SK-N-SH treated with all-trans-retinoic acid at 6 μM for 48 hours (cell line): ENCODE measurements around the gene TECPR1.

Experiments used
- ATAC-seq: fragments of 200-7000 bp; cut with Tn5 transposase; 3 replicates; pipeline ENCODE4 v1.9.1; 2020; ENCODE audit warnings: mild to moderate bottlenecking, moderate library complexity
- ARNTL ChIP-seq: fragments of 450-650 bp; formaldehyde crosslinking; IDR thresholded peaks from 2 replicates; pipeline ENCODE4 v1.5.0; 2020; ENCODE audit warnings: low read depth, mild to moderate bottlenecking, moderate library complexity, borderline replicate concordance
- CREB5 ChIP-seq: fragments of 250-450 bp; sonication (Bioruptor Pico); IDR thresholded peaks from 2 replicates; pipeline ENCODE4 v1.5.1; 2020; ENCODE audit warnings: low read depth, mild to moderate bottlenecking, moderate library complexity
- CSDC2 ChIP-seq: fragments of 250-450 bp; sonication (Bioruptor Pico); IDR thresholded peaks from 2 replicates; pipeline ENCODE4 v1.5.0; 2020; ENCODE audit warnings: mild to moderate bottlenecking, moderate library complexity
- ESRRG ChIP-seq: fragments of 250-450 bp; sonication (Bioruptor Pico); IDR thresholded peaks from 2 replicates; pipeline ENCODE4 v1.6.1; 2021; ENCODE audit warnings: mild to moderate bottlenecking
- ISL1 ChIP-seq: fragments of 250-450 bp; sonication (Bioruptor Pico); IDR thresholded peaks from 2 replicates; pipeline ENCODE4 v2.1.2; 2022; ENCODE audit warnings: mild to moderate bottlenecking, moderate library complexity
- OSR1 ChIP-seq: fragments of 250-450 bp; sonication (Bioruptor Pico); IDR thresholded peaks from 2 replicates; pipeline ENCODE4 v1.8.0; 2022; ENCODE audit warnings: moderate library complexity, mild to moderate bottlenecking, inconsistent platforms
- PATZ1 ChIP-seq: fragments of 250-450 bp; sonication (Bioruptor Pico); IDR thresholded peaks from 2 replicates; pipeline ENCODE4 v1.8.0; 2020; ENCODE audit warnings: mild to moderate bottlenecking, moderate library complexity, borderline replicate concordance
- POU6F1 ChIP-seq: fragments of 250-450 bp; sonication (Bioruptor Pico); IDR thresholded peaks from 2 replicates; pipeline ENCODE4 v1.8.0; 2021; ENCODE audit warnings: low read depth, mild to moderate bottlenecking, moderate library complexity, borderline replicate concordance
- PPARA ChIP-seq: fragments of 250-450 bp; sonication (Bioruptor Pico); IDR thresholded peaks from 2 replicates; pipeline ENCODE4 v1.5.0; 2020; ENCODE audit warnings: mild to moderate bottlenecking, borderline replicate concordance
- RARB ChIP-seq: fragments of 250-450 bp; sonication (Bioruptor Pico); IDR thresholded peaks from 2 replicates; pipeline ENCODE4 v1.8.0; 2021; ENCODE audit warnings: mild to moderate bottlenecking, moderate library complexity
- SNAI2 ChIP-seq: fragments of 250-450 bp; sonication (Bioruptor Pico); IDR thresholded peaks from 2 replicates; pipeline ENCODE4 v1.5.0; 2020; ENCODE audit warnings: mild to moderate bottlenecking, moderate library complexity
- TOX ChIP-seq: fragments of 250-450 bp; sonication (Bioruptor Pico); IDR thresholded peaks from 2 replicates; pipeline ENCODE4 v1.8.0; 2021; ENCODE audit warnings: mild to moderate bottlenecking, moderate library complexity, borderline replicate concordance
- TSHZ2 ChIP-seq: fragments of 250-450 bp; sonication (Bioruptor Pico); IDR thresholded peaks from 2 replicates; pipeline ENCODE4 v1.5.0; 2020; ENCODE audit warnings: mild to moderate bottlenecking, moderate library complexity
- ZC3H10 ChIP-seq: fragments of 250-450 bp; sonication (Bioruptor Pico); IDR thresholded peaks from 2 replicates; pipeline ENCODE4 v1.5.1; 2021; ENCODE audit warnings: mild to moderate bottlenecking, moderate library complexity
- ZFP30 ChIP-seq: fragments of 450-650 bp; formaldehyde crosslinking; IDR thresholded peaks from 2 replicates; pipeline ENCODE4 v1.5.0; 2022; ENCODE audit warnings: mild to moderate bottlenecking, moderate library complexity
- ZNF70 ChIP-seq: fragments of 450-650 bp; formaldehyde crosslinking; IDR thresholded peaks from 2 replicates; pipeline ENCODE4 v1.5.0; 2020; ENCODE audit warnings: mild to moderate bottlenecking, moderate library complexity

TECPR1 gene

GRCh38 chr7:98203261-98203963 is 48.6 kb downstream of the TECPR1 start:
- TF ChIP-seq CREB5 (CRISPR knock-in tag) = no peak
- TF ChIP-seq SNAI2 = no peak
- TF ChIP-seq ZFP30 (CRISPR knock-in tag) = no peak
- TF ChIP-seq ZC3H10 (CRISPR knock-in tag) = no peak
- no peak for TF ChIP-seq POU6F1 (CRISPR knock-in tag)
- no peak for TF ChIP-seq CSDC2 (CRISPR knock-in tag)
- no peak for TF ChIP-seq RARB
- ATAC-seq = no peak

- TF ChIP-seq PATZ1 (CRISPR knock-in tag) (no peak), TSHZ2 (CRISPR knock-in tag) (no peak), TOX (CRISPR knock-in tag) (no peak), POU6F1 (CRISPR knock-in tag) (no peak), ZNF70 (no peak), ZC3H10 (CRISPR knock-in tag) (no peak), CSDC2 (CRISPR knock-in tag) (no peak), ARNTL (CRISPR knock-in tag) (no peak), RARB (no peak)
- no peak for ATAC-seq
These were observed 49.5 kb downstream of the TECPR1 start for GRCh38 chr7:98202367-98203195.

- TF ChIP-seq ZFP30 (CRISPR knock-in tag) (no peak), SNAI2 (no peak), CREB5 (CRISPR knock-in tag) (no peak), OSR1 (CRISPR knock-in tag) (no peak), ISL1 (no peak)
- ATAC-seq = no peak
These were observed 51.7 kb downstream of the TECPR1 start for GRCh38 chr7:98200364-98200763.

- ATAC-seq = no peak
- no peak for TF ChIP-seq PPARA
- no peak for TF ChIP-seq PATZ1 (CRISPR knock-in tag)
- TF ChIP-seq TSHZ2 (CRISPR knock-in tag) = no peak
- no peak for TF ChIP-seq ESRRG (CRISPR knock-in tag)
- TF ChIP-seq SNAI2 = no peak
- TF ChIP-seq RARB = no peak
- TF ChIP-seq OSR1 (CRISPR knock-in tag) = no peak
- TF ChIP-seq TOX (CRISPR knock-in tag) = no peak
These were observed 52.9 kb downstream of the TECPR1 start for GRCh38 chr7:98199131-98199530.
